K562 (cell line): ENCODE data around the gene PPIH. TPM values are rescaled to one million over a fixed set of nuclear protein-coding genes. Genes with fewer than 3 reads are reported as not detected.
A peak's percentile ranks its signal among the peaks of the same experiment; 100 is the strongest.

Experiments
- BCL6 ChIP-seq: fragments of 250-450 bp; sonication (Bioruptor Pico); IDR thresholded peaks from 2 replicates; pipeline ENCODE4 v1.4.0; 2020
- BCOR ChIP-seq: fragments of 450-650 bp; IDR thresholded peaks from 2 replicates; pipeline ENCODE4 v1.6.1; 2016
- ETS1 ChIP-seq: conservative IDR thresholded peaks from 2 replicates; pipeline ENCODE4 v1.6.1; 2011; ENCODE audit warnings: low read depth, mild to moderate bottlenecking, low read length; ENCODE audit not compliant: control insufficient read depth
- FIP1L1 ChIP-seq: fragments of 200-400 bp; formaldehyde crosslinking; IDR thresholded peaks from 2 replicates; pipeline ENCODE4 v1.6.1; 2018; ENCODE audit warnings: mild to moderate bottlenecking, low read depth, low read length; ENCODE audit not compliant: poor library complexity, severe bottlenecking
- GTF2E2 ChIP-seq: fragments of 200-800 bp; sonication (Bioruptor generic); IDR thresholded peaks from 2 replicates; pipeline ENCODE4 v1.6.1; 2016; ENCODE audit warnings: missing genetic modification characterization, missing compliant biosample characterization
- HMBOX1 ChIP-seq: sonication (generic); IDR thresholded peaks from 2 replicates; pipeline ENCODE4 v1.6.1; 2016
- KHSRP ChIP-seq: fragments of 450-650 bp; IDR thresholded peaks from 2 replicates; pipeline ENCODE4 v1.6.1; 2017
- MED1 ChIP-seq: sonication (generic); formaldehyde crosslinking; IDR thresholded peaks from 2 replicates; pipeline ENCODE4 v1.8.1; 2023; ENCODE audit warnings: missing genetic modification reagents, borderline replicate concordance
- NELFE ChIP-seq: IDR thresholded peaks from 2 replicates; pipeline ENCODE4 v1.6.1; 2011; ENCODE audit warnings: mild to moderate bottlenecking; ENCODE audit not compliant: insufficient read depth, insufficient read length
- NFIX ChIP-seq: fragments of 250-450 bp; sonication (Bioruptor Pico); IDR thresholded peaks from 2 replicates; pipeline ENCODE4 v1.4.0; 2020; ENCODE audit warnings: low read depth, mild to moderate bottlenecking, moderate library complexity
- PBX2 ChIP-seq, 2 experiments: IDR thresholded peaks in 1 of 2; conservative IDR thresholded peaks in 1 of 2; 2 replicates each; pipeline ENCODE4 v1.6.1; 2016; ENCODE audit warnings: low read depth in 2 of 2, mild to moderate bottlenecking in 1 of 2, missing compliant biosample characterization in 1 of 2, missing genetic modification characterization in 1 of 2, moderate library complexity in 1 of 2
- PPARD ChIP-seq: fragments of 250-450 bp; sonication (Bioruptor Pico); IDR thresholded peaks from 2 replicates; pipeline ENCODE4 v1.8.0; 2022; ENCODE audit warnings: inconsistent platforms, mild to moderate bottlenecking, moderate library complexity
- RBM39 ChIP-seq: fragments of 200-400 bp; formaldehyde crosslinking; optimal IDR thresholded peaks from 2 replicates; pipeline ENCODE3; 2018; ENCODE audit warnings: low read depth, low read length
- SMAD2 ChIP-seq: fragments of 150-350 bp; IDR thresholded peaks from 2 replicates; pipeline ENCODE4 v1.6.1; 2014; ENCODE audit warnings: low read depth, mild to moderate bottlenecking, low read length
- SMARCB1 ChIP-seq: IDR thresholded peaks from 2 replicates; pipeline ENCODE4 v1.6.1; 2011; ENCODE audit warnings: improper control_type of control experiment, low read depth; ENCODE audit not compliant: insufficient read length
- SNRNP70 ChIP-seq: fragments of 200-400 bp; formaldehyde crosslinking; optimal IDR thresholded peaks from 2 replicates; pipeline ENCODE3; 2017; ENCODE audit warnings: low read depth, low read length
- TCF7L2 ChIP-seq: fragments of 150-350 bp; IDR thresholded peaks from 2 replicates; pipeline ENCODE4 v1.6.1; 2016; ENCODE audit warnings: low read depth, mild to moderate bottlenecking, low read length, moderate library complexity
- ZKSCAN3 ChIP-seq: fragments of 250-450 bp; sonication (Bioruptor Pico); IDR thresholded peaks from 2 replicates; pipeline ENCODE4 v1.4.0; 2020
- polyA plus RNA-seq, 8 experiments: library from polyadenylated mRNA; depleted of rRNA in 4 of 8; stranded (reverse) in 5 of 8; unstranded in 3 of 8; fragments of >200 nt; fragmentation: Nextera tagmentation in 2 of 8; fragmentation: Illumina TruSeq in 1 of 8; extraction: Ambion mirVana in 2 of 8; extraction: Trizol in 1 of 8; gene quantifications; 2 replicates each; pipeline versions ENCODE4 v1.2.1 to v1.2.3, GENCODE V29; 2011 to 2014; ENCODE audit warnings: inconsistent platforms in 1 of 8, missing spikeins in 1 of 8
- total RNA-seq, 7 experiments: library from RNA; depleted of rRNA in 6 of 7; stranded (reverse); fragments of >200 nt in 6 of 7; fragmentation: Illumina TruSeq in 2 of 7; extraction: Trizol in 2 of 7; gene quantifications; 2 replicates each; pipeline versions ENCODE4 v1.2.1 to v1.2.3, GENCODE V29; 2011 to 2021; ENCODE audit warnings: low replicate concordance in 1 of 7
- TF ChIP-seq, protein P1 (sequence below): fragments of 250-450 bp; sonication (Bioruptor Pico); IDR thresholded peaks from 2 replicates; pipeline ENCODE4 v1.4.0; 2020
- TF ChIP-seq, protein P2 (sequence below): sonication (generic); formaldehyde crosslinking; IDR thresholded peaks from 2 replicates; pipeline ENCODE4 v1.8.0; 2022; ENCODE audit warnings: missing genetic modification reagents, mild to moderate bottlenecking, borderline replicate concordance
- TF ChIP-seq, protein P3 (sequence below): fragments of 250-450 bp; sonication (Bioruptor Pico); IDR thresholded peaks from 2 replicates; pipeline ENCODE4 v1.6.1; 2021; ENCODE audit warnings: mild to moderate bottlenecking

The PPIH gene
- total and polyA plus RNA-seq, 9 of the 15 experiments (the other 6 are each of a cell fraction or from before 2014, with no cell fraction given) = 197 to 470 (median 277) TPM

- TF ChIP-seq PBX2 (CRISPR knock-in tag; IDR thresholded peaks at IDR 0.05; ENCODE audit: low read depth) (peak; percentile 88), PBX2 (tag; conservative IDR thresholded peaks at IDR 0.05; ENCODE audit: low read depth) (peak; percentile 99), BCOR (no peak), ZKSCAN3 (no peak), KHSRP (no peak), HMBOX1 (no peak; the same call in 1 of the 2 replicates), GTF2E2 (tag) (peak; percentile 70; the same call in 1 of the 2 replicates), NFIX (CRISPR knock-in tag) (no peak), PPARD (CRISPR knock-in tag) (no peak), SMAD2 (no peak), MED1 (CRISPR knock-in tag) (no peak), BCL6 (CRISPR knock-in tag) (no peak), NELFE (no peak), FIP1L1 (peak; percentile 5), ETS1 (peak; percentile 70), SNRNP70 (no peak), TCF7L2 (no peak), SMARCB1 (no peak), RBM39 (peak; percentile 91)
- TF ChIP-seq, protein P1, sequence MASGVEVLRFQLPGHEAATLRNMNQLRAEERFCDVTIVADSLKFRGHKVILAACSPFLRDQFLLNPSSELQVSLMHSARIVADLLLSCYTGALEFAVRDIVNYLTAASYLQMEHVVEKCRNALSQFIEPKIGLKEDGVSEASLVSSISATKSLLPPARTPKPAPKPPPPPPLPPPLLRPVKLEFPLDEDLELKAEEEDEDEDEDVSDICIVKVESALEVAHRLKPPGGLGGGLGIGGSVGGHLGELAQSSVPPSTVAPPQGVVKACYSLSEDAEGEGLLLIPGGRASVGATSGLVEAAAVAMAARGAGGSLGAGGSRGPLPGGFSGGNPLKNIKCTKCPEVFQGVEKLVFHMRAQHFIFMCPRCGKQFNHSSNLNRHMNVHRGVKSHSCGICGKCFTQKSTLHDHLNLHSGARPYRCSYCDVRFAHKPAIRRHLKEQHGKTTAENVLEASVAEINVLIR = no peak
- TF ChIP-seq, protein P2, sequence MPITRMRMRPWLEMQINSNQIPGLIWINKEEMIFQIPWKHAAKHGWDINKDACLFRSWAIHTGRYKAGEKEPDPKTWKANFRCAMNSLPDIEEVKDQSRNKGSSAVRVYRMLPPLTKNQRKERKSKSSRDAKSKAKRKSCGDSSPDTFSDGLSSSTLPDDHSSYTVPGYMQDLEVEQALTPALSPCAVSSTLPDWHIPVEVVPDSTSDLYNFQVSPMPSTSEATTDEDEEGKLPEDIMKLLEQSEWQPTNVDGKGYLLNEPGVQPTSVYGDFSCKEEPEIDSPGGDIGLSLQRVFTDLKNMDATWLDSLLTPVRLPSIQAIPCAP (CRISPR knock-in tag) = no peak
- TF ChIP-seq, protein P3, sequence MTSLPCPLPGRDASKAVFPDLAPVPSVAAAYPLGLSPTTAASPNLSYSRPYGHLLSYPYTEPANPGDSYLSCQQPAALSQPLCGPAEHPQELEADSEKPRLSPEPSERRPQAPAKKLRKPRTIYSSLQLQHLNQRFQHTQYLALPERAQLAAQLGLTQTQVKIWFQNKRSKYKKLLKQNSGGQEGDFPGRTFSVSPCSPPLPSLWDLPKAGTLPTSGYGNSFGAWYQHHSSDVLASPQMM = no peak
Measured at GRCh38 chr1:42681741-42682483, 23.7 kb downstream of the PPIH start, which contains the start of gene YBX1 (continued).
